Lung (tissue), 12 donors: ENCODE measurements around the gene CTAG2. TPM values are rescaled to one million over a fixed set of nuclear protein-coding genes. Genes with fewer than 3 reads are reported as not detected.
"Not testable (repeated sequence)": the region's sequence is repeated elsewhere in the genome, so short reads cannot be mapped to it uniquely, and the experiment has no call there.

ENCODE experiments used
- ATAC-seq: fragments of 200-7000 bp; cut with Tn5 transposase; one replicate; pipeline ENCODE4 v1.9.1; 2020; ENCODE audit warnings: moderate number of reproducible peaks; ENCODE audit not compliant: insufficient read depth, low FRiP score
- DNase-seq, 3 donors: peaks; one replicate each; pipeline ENCODE4 v3.0.0-alpha.2; 2013 to 2017
- H3K27ac ChIP-seq, 2 donors: one replicate each; pipeline ENCODE4 v1.5.1; 2013; ENCODE audit warnings: mild to moderate bottlenecking in 2 of 2, moderate library complexity in 2 of 2, control low read depth in 1 of 2, inconsistent platforms in 1 of 2, low read depth in 1 of 2, low read length in 1 of 2
- H3K27me3 ChIP-seq, 3 donors: one replicate each; pipeline ENCODE4 v1.5.1; 2013; ENCODE audit warnings: low read length in 2 of 3; ENCODE audit not compliant: control insufficient read depth in 3 of 3, insufficient read depth in 3 of 3
- H3K36me3 ChIP-seq, 4 donors: one replicate each; pipeline ENCODE4 v1.5.1; 2013; ENCODE audit warnings: low read length in 4 of 4, mild to moderate bottlenecking in 1 of 4, moderate library complexity in 1 of 4; ENCODE audit not compliant: control insufficient read depth in 4 of 4, insufficient read depth in 4 of 4
- H3K4me1 ChIP-seq, 5 donors: one replicate each; pipeline ENCODE4 v1.5.1; 2013; ENCODE audit warnings: low read length in 5 of 5, mild to moderate bottlenecking in 2 of 5, moderate library complexity in 1 of 5; ENCODE audit not compliant: control insufficient read depth in 5 of 5, insufficient read depth in 5 of 5
- H3K4me3 ChIP-seq: one replicate; pipeline ENCODE4 v1.5.1; 2013; ENCODE audit warnings: mild to moderate bottlenecking, control low read depth, moderate library complexity
- H3K9ac ChIP-seq, 2 donors: one replicate each; pipeline ENCODE4 v1.5.1; 2013; ENCODE audit warnings: low read length in 2 of 2, control low read depth in 1 of 2; ENCODE audit not compliant: insufficient read depth in 1 of 2
- H3K9me3 ChIP-seq, 4 donors: one replicate each; pipeline ENCODE4 v1.5.1; 2013; ENCODE audit warnings: low read length in 3 of 4, mild to moderate bottlenecking in 1 of 4, moderate library complexity in 1 of 4; ENCODE audit not compliant: control insufficient read depth in 4 of 4, insufficient read depth in 3 of 4
- WGBS, 2 donors: extraction: QIAGEN DNeasy Blood & Tissue Kit; methylation state at CpG; one replicate each; pipeline ENCODE4 v1.1.7; 2013; 5-methylcytosine and 5-hydroxymethylcytosine counted together
- polyA plus RNA-seq, 2 donors: library from polyadenylated mRNA; stranded (reverse); fragments of 200-250 nt; gene quantifications; one replicate each; pipeline ENCODE4 v1.2.1, GENCODE V29; 2013
- total RNA-seq, 2 donors: library from RNA; depleted of rRNA in 1 of 2; stranded (reverse); fragments of >200 nt in 1 of 2; gene quantifications; one replicate each; pipeline ENCODE4 v1.2.1, GENCODE V29; 2014 to 2021
- TF ChIP-seq, protein P1 (sequence below): IDR thresholded peaks from 2 replicates; pipeline ENCODE4 v1.5.1; 2012; ENCODE audit warnings: mild to moderate bottlenecking; ENCODE audit errors: control extremely low read depth, extremely low read depth
- donor health status: control.
- donor health status: control.
- donor health status: Bipolar disorder and iron deficiency.
- donor health status: healthy.
- donor health status: DM: yes; HTN: yes; CAD: no.

The CTAG2 gene
- total and polyA plus RNA-seq, 4 donors = 4.9 TPM; not detected in 3

DNA sequence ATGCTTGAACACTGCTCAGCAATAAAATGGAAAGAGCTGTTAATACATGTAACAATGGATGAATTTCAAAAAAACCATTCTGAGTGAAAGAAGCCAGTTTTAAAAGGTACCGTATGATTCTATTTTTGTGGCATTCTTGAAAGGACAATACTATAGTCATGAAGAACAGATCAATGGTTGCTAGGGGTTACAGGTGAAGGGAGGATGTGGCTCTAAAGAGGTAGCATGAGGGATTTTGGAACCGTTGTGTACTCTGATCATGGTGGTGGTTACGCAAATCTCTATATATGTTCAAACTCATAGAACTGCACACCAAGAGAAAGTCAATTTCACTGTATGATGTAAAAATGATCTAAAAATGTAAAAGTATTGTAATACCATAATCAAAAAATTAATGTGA lies 40.0 kb upstream of the CTAG2 start:
- Histone ChIP-seq H3K9me3 (no peaks in the 10 kb centered on the region), H3K27ac (no peak overlapping the region), H3K36me3 (peaks cover 0 to 4% (median 1%) of the 10 kb centered on the region in 4 donors), H3K9ac (no peak overlapping the region), H3K27me3 (no peaks in the 10 kb centered on the region), H3K4me1 (peaks cover 0 to 15% (median 0%) of the 10 kb centered on the region in 5 donors), H3K4me3 (no peak overlapping the region)
- DNase-seq = no peak
- WGBS, 2 donors = 89 to 95% methylated on average over 3 of the region's 3 CpGs
- TF ChIP-seq, protein P1, sequence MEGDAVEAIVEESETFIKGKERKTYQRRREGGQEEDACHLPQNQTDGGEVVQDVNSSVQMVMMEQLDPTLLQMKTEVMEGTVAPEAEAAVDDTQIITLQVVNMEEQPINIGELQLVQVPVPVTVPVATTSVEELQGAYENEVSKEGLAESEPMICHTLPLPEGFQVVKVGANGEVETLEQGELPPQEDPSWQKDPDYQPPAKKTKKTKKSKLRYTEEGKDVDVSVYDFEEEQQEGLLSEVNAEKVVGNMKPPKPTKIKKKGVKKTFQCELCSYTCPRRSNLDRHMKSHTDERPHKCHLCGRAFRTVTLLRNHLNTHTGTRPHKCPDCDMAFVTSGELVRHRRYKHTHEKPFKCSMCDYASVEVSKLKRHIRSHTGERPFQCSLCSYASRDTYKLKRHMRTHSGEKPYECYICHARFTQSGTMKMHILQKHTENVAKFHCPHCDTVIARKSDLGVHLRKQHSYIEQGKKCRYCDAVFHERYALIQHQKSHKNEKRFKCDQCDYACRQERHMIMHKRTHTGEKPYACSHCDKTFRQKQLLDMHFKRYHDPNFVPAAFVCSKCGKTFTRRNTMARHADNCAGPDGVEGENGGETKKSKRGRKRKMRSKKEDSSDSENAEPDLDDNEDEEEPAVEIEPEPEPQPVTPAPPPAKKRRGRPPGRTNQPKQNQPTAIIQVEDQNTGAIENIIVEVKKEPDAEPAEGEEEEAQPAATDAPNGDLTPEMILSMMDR = no peak
- ATAC-seq = no peak

DNA sequence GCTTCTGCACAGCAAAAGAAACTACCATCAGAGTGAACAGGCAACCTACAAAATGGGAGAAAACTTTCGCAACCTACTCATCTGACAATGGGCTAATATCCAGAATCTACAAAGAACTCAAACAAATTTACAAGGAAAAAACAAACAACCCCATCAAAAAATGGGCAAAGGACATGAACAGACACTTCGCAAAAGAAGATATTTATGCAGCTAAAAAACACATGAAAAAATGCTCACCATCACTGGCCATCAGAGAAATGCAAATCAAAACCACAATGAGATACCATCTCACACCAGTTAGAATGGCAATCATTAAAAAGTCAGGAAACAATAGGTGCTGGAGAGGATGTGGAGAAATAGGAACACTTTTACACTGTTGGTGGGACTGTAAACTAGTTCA lies 37.1 kb upstream of the CTAG2 start:
- H3K4me3 ChIP-seq, H3K27me3 ChIP-seq, DNase-seq, ATAC-seq, H3K27ac ChIP-seq, H3K36me3 ChIP-seq, H3K9ac ChIP-seq, H3K9me3 ChIP-seq, H3K4me1 ChIP-seq: not testable (repeated sequence)
- 86 to 97% methylated on average over 2 of the region's 2 CpGs for WGBS, 2 donors

DNA sequence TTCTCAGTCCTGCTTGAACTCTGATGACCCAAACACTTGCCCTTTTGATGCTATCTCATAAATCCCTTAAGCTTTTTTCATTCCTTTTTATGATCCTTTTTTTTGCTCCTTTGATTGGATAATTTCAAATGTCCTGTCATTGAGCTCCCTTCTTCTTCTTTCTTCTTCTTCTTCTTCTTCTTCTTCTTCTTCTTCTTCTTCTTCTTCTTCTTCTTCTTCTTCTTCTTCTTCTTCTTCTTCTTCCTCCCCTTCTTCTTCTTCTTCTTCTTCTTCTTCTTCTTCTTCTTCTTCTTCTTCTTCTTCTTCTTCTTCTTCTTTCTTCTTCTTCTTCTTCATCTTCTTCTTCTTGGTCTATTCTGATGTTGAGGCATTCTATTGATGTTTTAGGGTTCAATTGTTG lies 18.7 kb upstream of the CTAG2 start:
- H3K4me1 ChIP-seq, H3K36me3 ChIP-seq, H3K27ac ChIP-seq, ATAC-seq, H3K9ac ChIP-seq, H3K4me3 ChIP-seq, H3K27me3 ChIP-seq, DNase-seq: not testable (repeated sequence)
- H3K9me3 ChIP-seq = peaks cover 0 to 12% (median 2%) of the 10 kb centered on the region in 4 donors

DNA sequence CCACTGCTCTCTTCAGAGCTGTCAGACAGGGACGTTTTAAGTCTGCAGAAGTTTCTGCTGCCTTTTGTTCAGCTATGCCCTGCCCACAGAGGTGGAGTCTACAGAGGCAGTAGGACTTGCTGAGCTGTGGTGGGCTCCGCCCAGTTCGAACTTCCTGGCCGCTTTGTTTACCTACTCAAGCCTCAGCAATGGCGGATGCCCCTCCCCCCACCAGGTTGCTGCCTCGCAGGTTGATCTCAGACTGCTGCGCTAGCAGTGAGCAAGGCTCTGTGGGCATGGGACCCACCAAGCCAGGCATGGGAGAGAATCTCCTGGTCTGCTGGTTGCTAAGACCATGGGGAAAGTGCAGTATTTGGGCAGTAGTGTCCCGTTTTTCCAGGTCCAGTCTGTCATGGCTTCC lies 17.5 kb upstream of the CTAG2 start:
- not testable (repeated sequence) for ATAC-seq

DNA sequence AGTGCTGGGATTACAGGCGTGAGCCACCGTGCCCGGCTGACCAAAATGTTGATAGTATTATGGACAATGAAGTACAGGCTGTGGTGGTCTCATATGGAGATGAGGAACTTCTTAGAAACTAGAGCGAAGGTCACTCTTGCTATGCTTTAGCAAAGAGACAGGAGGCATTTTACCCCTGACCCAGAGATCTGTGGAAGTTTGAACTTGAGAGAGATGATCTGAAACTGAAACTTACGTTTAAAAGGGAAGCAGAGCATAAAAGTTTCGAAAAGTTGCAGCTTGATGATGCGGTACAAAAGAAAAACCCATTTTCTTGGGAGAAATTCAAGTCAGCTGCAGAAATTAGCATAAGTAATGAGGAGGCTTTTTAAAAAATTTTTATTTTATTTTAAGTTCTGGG lies 8.5 kb upstream of the CTAG2 start:
- 82 to 83% methylated on average over 7 of the region's 7 CpGs for WGBS, 2 donors
- H3K27ac ChIP-seq = no peak overlapping the region
- no peaks in the 10 kb centered on the region for H3K4me1 ChIP-seq
- H3K4me3 ChIP-seq = no peak overlapping the region
- H3K36me3 ChIP-seq = no peaks in the 10 kb centered on the region
- H3K9me3 ChIP-seq = peaks cover 0 to 11% (median 1%) of the 10 kb centered on the region in 4 donors
- TF ChIP-seq, protein P1 = no peak
- ATAC-seq = no peak
- no peak for DNase-seq
- H3K9ac ChIP-seq = no peak overlapping the region
- H3K27me3 ChIP-seq = no peaks in the 10 kb centered on the region

More for the DNA sequence above, 17.5 kb upstream of the CTAG2 start:
- WGBS, 2 donors = 67 to 72% methylated on average over 6 to 8 of the region's 8 CpGs
- not testable (repeated sequence) for H3K27ac ChIP-seq, H3K27me3 ChIP-seq, H3K9ac ChIP-seq, H3K4me3 ChIP-seq, H3K36me3 ChIP-seq, DNase-seq, H3K4me1 ChIP-seq
- peaks cover 0 to 12% (median 2%) of the 10 kb centered on the region in 4 donors for H3K9me3 ChIP-seq
